Common myeloid progenitor, CD34-positive (primary cell): ENCODE measurements around the gene CEACAM18.
A peak's percentile ranks its signal among the peaks of the same experiment; 100 is the strongest.
"Not testable (repeated sequence)": the region's sequence is repeated elsewhere in the genome, so short reads cannot be mapped to it uniquely, and the experiment has no call there.

Experiments used
- CTCF ChIA-PET: fragments of 350-600 bp; sonication (Branson Sonifier 250); formaldehyde crosslinking; loops from one replicate; lab custom pipeline; 2021; ENCODE audit warnings: antibody characterized with exemption; lab: Charles Lee
- POLR2A ChIA-PET: fragments of 350-600 bp; sonication (Branson Sonifier 250); formaldehyde crosslinking; loops from one replicate; lab custom pipeline; 2021; ENCODE audit warnings: antibody characterized with exemption; lab: Charles Lee
- DNase-seq, 3 donors: peaks; one replicate each; pipeline versions ENCODE4 v3.0.0 to v3.0.0-alpha.2; 2013
- H3K27ac ChIP-seq, 2 experiments: 1 replicate in 1 of 2; 2 replicates in 1 of 2; pipeline ENCODE4 v1.7.0; 2013; ENCODE audit warnings: inconsistent platforms in 2 of 2, low read length in 2 of 2, mild to moderate bottlenecking in 2 of 2, low read depth in 1 of 2, moderate library complexity in 1 of 2; ENCODE audit not compliant: severe bottlenecking in 2 of 2, insufficient read depth in 1 of 2, poor library complexity in 1 of 2
- H3K27me3 ChIP-seq, 5 experiments: replicated peaks in 2 of 5; 1 replicate in 3 of 5; 2 replicates in 2 of 5; pipeline versions ENCODE4 v1.6.1 to v1.7.0; 2013; ENCODE audit warnings: low read length in 4 of 5, mild to moderate bottlenecking in 2 of 5, moderate library complexity in 2 of 5, inconsistent platforms in 1 of 5; ENCODE audit not compliant: insufficient read depth in 5 of 5, control insufficient read depth in 4 of 5
- H3K36me3 ChIP-seq, 4 experiments: 1 replicate in 2 of 4; 2 replicates in 2 of 4; pipeline versions ENCODE4 v1.6.1 to v1.7.0; 2013; ENCODE audit warnings: low read length in 3 of 4, control low read depth in 1 of 4, mild to moderate bottlenecking in 1 of 4; ENCODE audit not compliant: control insufficient read depth in 4 of 4, insufficient read depth in 4 of 4
- H3K4me1 ChIP-seq, 4 experiments: 1 replicate in 3 of 4; 2 replicates in 1 of 4; pipeline versions ENCODE4 v1.6.1 to v1.7.1; 2013; ENCODE audit warnings: low read length in 3 of 4, mild to moderate bottlenecking in 3 of 4, control low read depth in 1 of 4, inconsistent platforms in 1 of 4, moderate library complexity in 1 of 4; ENCODE audit not compliant: control insufficient read depth in 4 of 4, insufficient read depth in 4 of 4; ENCODE audit errors: control extremely low read depth in 1 of 4
- H3K4me3 ChIP-seq, 7 experiments: 1 replicate in 4 of 7; 2 replicates in 3 of 7; pipeline versions ENCODE4 v1.5.1 to v1.7.0; 2013; ENCODE audit warnings: mild to moderate bottlenecking in 7 of 7, low read length in 6 of 7, moderate library complexity in 6 of 7, inconsistent platforms in 2 of 7, low read depth in 2 of 7, control low read depth in 1 of 7; ENCODE audit not compliant: insufficient read depth in 4 of 7, control insufficient read depth in 1 of 7; ENCODE audit errors: extremely low read depth in 1 of 7
- H3K9me3 ChIP-seq, 5 experiments: 1 replicate in 4 of 5; 2 replicates in 1 of 5; pipeline versions ENCODE4 v1.6.1 to v1.7.1; 2013; ENCODE audit warnings: low read length in 4 of 5, mild to moderate bottlenecking in 2 of 5, inconsistent platforms in 1 of 5, low read depth in 1 of 5, moderate library complexity in 1 of 5; ENCODE audit not compliant: control insufficient read depth in 4 of 5, insufficient read depth in 2 of 5; ENCODE audit errors: control extremely low read depth in 1 of 5
- WGBS: methylation state at CpG from one replicate; pipeline ENCODE4 v1.1.5; 2013; ENCODE audit not compliant: insufficient coverage; 5-methylcytosine and 5-hydroxymethylcytosine counted together

CEACAM18 gene

DNA sequence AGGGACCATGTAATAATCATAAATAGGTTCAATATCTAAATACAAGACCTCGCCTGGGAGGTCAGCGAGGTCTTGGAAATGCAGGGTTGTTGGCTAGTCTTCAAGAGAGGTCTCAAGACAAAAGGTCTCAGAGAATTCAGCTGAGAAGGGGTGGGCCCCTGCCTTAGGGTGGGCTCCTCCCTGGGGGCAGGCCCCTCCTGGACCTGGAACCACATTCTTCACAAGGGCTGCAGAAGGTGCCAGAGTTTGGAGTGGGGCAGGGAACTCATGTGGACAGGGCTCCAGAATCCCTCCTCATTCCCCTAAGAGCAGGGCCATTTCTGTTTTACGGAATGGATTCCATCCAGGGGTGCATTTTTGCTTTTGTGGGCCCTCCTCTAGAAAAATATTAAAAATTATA is 10.2 kb downstream of the CEACAM18 start:
- no peak overlapping the region for H3K4me3 ChIP-seq
- CTCF ChIA-PET: interaction anchor here (0.9 kb wide), 1 partner anchor 46 kb away, joined by 4 read pairs; no protein-coding TSS in a partner anchor
- H3K27ac ChIP-seq: no peak overlapping the region
- peaks cover 0 to 18% (median 8%) of the 10 kb centered on the region in 5 experiments for H3K27me3 ChIP-seq
- no peak for DNase-seq
- 100% methylated on average over 2 of the region's 3 CpGs for WGBS
- H3K9me3 ChIP-seq: no peaks in the 10 kb centered on the region
- no peaks in the 10 kb centered on the region for H3K36me3 ChIP-seq
- POLR2A ChIA-PET: no interaction called here
- H3K4me1 ChIP-seq: peaks cover under 1 to 9% (median 3%) of the 10 kb centered on the region in 4 experiments

DNA sequence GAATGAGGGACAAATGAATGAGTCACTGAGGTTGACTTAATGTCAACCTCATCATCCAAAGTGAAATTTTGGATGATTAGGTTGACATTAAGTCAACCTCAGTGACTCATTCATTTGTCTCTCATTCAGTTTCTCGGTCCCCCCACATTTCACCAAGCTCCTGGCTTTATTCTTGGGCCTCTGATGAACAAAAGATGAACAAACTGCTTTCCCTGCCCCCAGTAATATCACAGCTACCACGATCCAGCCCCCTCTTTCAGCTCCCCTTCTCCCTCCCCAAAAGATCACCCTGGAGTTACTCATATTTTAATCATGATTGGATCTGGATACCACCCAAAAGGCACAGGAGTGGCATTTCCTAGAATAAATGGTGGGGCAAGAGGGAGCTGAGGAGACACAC is 10.8 kb downstream of the CEACAM18 start:
- Histone ChIP-seq H3K9me3 (no peaks in the 10 kb centered on the region), H3K27ac (no peak overlapping the region), H3K4me1 (peaks cover 1 to 15% (median 7%) of the 10 kb centered on the region in 4 experiments), H3K4me3 (no peak overlapping the region), H3K27me3 (peaks cover 0 to 16% (median 4%) of the 10 kb centered on the region in 5 experiments), H3K36me3 (no peaks in the 10 kb centered on the region)
- DNase-seq: no peak
- ChIA-PET POLR2A (no interaction called here), CTCF (interaction anchor here (0.9 kb wide), 1 partner anchor 46 kb away, joined by 4 read pairs; no protein-coding TSS in a partner anchor)
- 69% methylated on average over 1 of the region's 2 CpGs for WGBS

- no peak overlapping the region for H3K27ac ChIP-seq
- WGBS: 48% methylated on average over 13 of the region's 14 CpGs
- CTCF ChIA-PET: no interaction called here
- DNase-seq: no peak
- H3K36me3 ChIP-seq: no peaks in the 10 kb centered on the region
- H3K27me3 ChIP-seq: peaks cover 0 to 12% (median 0%) of the 10 kb centered on the region in 5 experiments
- H3K4me3 ChIP-seq: no peak overlapping the region
- H3K4me1 ChIP-seq: peaks cover 1 to 17% (median 7%) of the 10 kb centered on the region in 4 experiments
- POLR2A ChIA-PET: no interaction called here
- no peaks in the 10 kb centered on the region for H3K9me3 ChIP-seq
Observed at GRCh38 chr19:51490676-51491075, 12.3 kb downstream of the CEACAM18 start.

DNA sequence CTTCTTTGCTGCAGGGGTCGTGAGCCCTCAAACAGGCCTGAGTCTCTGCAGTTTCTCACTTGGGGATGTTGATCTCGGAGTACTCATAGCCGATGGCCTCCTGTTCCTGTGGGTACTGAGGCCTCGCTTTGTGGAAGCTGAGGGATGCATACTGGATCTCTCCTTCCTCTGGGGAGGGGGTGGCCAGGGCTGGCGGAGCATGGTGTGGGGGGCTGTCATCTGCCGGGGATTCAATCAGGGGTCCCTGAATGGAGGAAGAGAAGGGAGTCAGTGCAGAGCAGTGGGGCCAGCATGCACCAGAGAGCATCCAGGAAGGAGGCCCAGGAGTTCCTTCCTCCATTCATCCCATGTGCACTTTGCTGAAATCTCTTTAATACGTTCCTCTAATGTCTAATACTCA is 13.2 kb downstream of the CEACAM18 start:
- no peak for DNase-seq
- H3K27ac ChIP-seq: no peak overlapping the region
- H3K27me3 ChIP-seq: peaks cover 0 to 12% (median 0%) of the 10 kb centered on the region in 5 experiments
- WGBS: 100% methylated on average over 3 of the region's 7 CpGs
- ChIA-PET POLR2A (no interaction called here), CTCF (no interaction called here)
- H3K36me3 ChIP-seq: no peaks in the 10 kb centered on the region
- no peak overlapping the region for H3K4me3 ChIP-seq
- peaks cover 1 to 17% (median 7%) of the 10 kb centered on the region in 4 experiments for H3K4me1 ChIP-seq
- no peaks in the 10 kb centered on the region for H3K9me3 ChIP-seq

GRCh38 chr19:51493776-51494175 is 15.4 kb downstream of the CEACAM18 start:
- ChIA-PET POLR2A (no interaction called here), CTCF (no interaction called here)
- Histone ChIP-seq H3K36me3 (no peaks in the 10 kb centered on the region), H3K4me3 (no peak overlapping the region), H3K27me3 (peaks cover 0 to 12% (median 0%) of the 10 kb centered on the region in 5 experiments), H3K9me3 (no peaks in the 10 kb centered on the region), H3K27ac (no peak overlapping the region), H3K4me1 (peaks cover 1 to 17% (median 7%) of the 10 kb centered on the region in 4 experiments)
- DNase-seq: no peak
- 0% methylated on average over 2 of the region's 2 CpGs for WGBS

GRCh38 chr19:51497666-51498065 is 19.3 kb downstream of the CEACAM18 start:
- no peak overlapping the region for H3K4me3 ChIP-seq
- DNase-seq: no peak
- ChIA-PET POLR2A (no interaction called here), CTCF (interaction anchor here (0.7 kb wide), 1 partner anchor 12 kb away, joined by 3 read pairs; no protein-coding TSS in a partner anchor)
- H3K36me3 ChIP-seq: no peaks in the 10 kb centered on the region
- H3K27ac ChIP-seq: no peak overlapping the region
- H3K4me1 ChIP-seq: peaks cover 1 to 38% (median 29%) of the 10 kb centered on the region in 4 experiments
- H3K9me3 ChIP-seq: no peaks in the 10 kb centered on the region
- 33% methylated on average over 1 of the region's 3 CpGs for WGBS
- no peaks in the 10 kb centered on the region for H3K27me3 ChIP-seq

DNA sequence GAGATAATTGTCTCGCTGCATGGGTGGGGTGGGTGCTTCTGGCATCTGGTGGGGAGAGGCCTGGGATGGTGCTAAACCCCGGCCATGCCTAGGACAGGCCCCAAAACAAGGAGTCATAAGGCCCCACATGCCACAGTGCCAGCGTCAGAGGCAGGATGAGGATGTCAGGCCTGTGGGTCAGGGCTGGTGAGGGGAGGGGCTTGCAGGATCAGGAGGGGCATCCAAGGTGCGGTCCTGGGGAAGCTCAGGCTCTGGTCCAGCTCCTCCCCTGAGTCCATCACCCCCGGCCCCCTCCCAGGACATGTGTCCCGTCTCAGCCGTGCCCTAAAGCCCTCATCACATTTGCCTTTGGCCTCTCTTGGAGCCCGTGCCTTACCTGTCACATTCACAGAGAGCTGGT is 22.6 kb downstream of the CEACAM18 start:
- DNase-seq, H3K27ac ChIP-seq, H3K27me3 ChIP-seq, H3K36me3 ChIP-seq, H3K9me3 ChIP-seq, POLR2A ChIA-PET: not testable (repeated sequence)
- WGBS: 42% methylated on average over 2 of the region's 8 CpGs
- H3K4me3 ChIP-seq: peak overlapping the region in 1 of 7 experiments; percentile 44
- CTCF ChIA-PET: interaction anchor here (1.1 kb wide), 1 partner anchor 14 kb away, joined by 3 read pairs; no protein-coding TSS in a partner anchor
- H3K4me1 ChIP-seq: peaks cover 0 to 37% (median 34%) of the 10 kb centered on the region in 4 experiments
